ENCODE results near the gene BPIFA2. TPM values are rescaled to one million over a fixed set of nuclear protein-coding genes. Genes with fewer than 3 reads are reported as not detected.

Gene BPIFA2
- total RNA-seq, 2 donors from 2014 or later, result not detected

DNA sequence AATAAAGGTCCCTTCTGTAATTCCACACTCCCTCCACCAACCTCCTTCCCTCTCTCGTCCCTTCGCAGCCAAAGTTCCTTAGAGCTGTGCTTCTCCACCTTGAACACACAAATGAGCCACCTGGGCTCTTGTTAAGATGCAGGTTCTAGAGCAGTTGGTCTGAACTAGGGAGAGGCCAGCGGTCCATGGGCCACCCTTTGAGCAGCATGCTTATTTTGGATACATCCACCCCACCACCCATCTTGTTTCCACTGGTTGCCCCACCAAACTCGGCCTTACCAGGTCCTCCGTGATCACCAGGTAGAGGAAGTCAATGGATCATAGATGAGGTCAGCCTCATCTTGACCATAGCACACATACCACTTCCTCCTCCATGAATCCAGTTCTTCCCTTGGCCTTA is 7.3 kb upstream of the BPIFA2 start:
- intact Hi-C loops (cut with DNase I), result no loop called here
- H3K9ac ChIP-seq (ENCODE audit: low read depth in 2 of 2, low read length in 2 of 2), result no peak overlapping the region
- no peaks in the 10 kb centered on the region for H3K4me1 ChIP-seq
- H3K4me3 ChIP-seq, result no peak overlapping the region
- no peaks in the 10 kb centered on the region for H3K9me3 ChIP-seq
- TF ChIP-seq, protein P1, sequence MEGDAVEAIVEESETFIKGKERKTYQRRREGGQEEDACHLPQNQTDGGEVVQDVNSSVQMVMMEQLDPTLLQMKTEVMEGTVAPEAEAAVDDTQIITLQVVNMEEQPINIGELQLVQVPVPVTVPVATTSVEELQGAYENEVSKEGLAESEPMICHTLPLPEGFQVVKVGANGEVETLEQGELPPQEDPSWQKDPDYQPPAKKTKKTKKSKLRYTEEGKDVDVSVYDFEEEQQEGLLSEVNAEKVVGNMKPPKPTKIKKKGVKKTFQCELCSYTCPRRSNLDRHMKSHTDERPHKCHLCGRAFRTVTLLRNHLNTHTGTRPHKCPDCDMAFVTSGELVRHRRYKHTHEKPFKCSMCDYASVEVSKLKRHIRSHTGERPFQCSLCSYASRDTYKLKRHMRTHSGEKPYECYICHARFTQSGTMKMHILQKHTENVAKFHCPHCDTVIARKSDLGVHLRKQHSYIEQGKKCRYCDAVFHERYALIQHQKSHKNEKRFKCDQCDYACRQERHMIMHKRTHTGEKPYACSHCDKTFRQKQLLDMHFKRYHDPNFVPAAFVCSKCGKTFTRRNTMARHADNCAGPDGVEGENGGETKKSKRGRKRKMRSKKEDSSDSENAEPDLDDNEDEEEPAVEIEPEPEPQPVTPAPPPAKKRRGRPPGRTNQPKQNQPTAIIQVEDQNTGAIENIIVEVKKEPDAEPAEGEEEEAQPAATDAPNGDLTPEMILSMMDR (IDR thresholded peaks at IDR 0.05), result no peak
- H3K27me3 ChIP-seq, result no peaks in the 10 kb centered on the region
- no peak overlapping the region for H3K27ac ChIP-seq
- no peak for DNase-seq
- no peaks in the 10 kb centered on the region for H3K36me3 ChIP-seq

DNA sequence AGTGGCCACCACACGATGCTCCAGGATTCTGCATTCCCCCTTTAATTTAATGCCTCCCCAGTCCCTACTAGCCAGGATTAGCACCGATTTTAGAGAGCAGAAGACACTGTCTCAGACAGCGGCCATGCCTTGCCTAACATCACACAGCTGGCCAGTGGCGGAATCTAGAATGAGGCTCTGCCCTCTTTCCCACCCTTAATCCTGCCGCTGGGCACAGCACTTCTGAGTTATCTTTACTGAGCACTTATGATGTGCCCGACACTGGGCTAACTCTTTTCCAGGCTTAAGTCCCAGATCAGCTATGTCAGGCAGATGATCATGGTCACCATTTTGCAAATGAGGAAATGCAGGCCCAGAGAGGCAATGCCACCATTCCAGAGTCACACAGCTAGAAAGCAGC is 5.6 kb upstream of the BPIFA2 start:
- H3K4me3 ChIP-seq, result no peak overlapping the region
- TF ChIP-seq, protein P1 (IDR thresholded peaks at IDR 0.05), result no peak
- H3K36me3 ChIP-seq, result no peaks in the 10 kb centered on the region
- no peaks in the 10 kb centered on the region for H3K4me1 ChIP-seq
- DNase-seq, result no peak
- H3K27ac ChIP-seq, result no peak overlapping the region
- H3K9me3 ChIP-seq, result no peaks in the 10 kb centered on the region
- intact Hi-C loops (cut with DNase I), result no loop called here
- no peaks in the 10 kb centered on the region for H3K27me3 ChIP-seq
- no peak overlapping the region for H3K9ac ChIP-seq (ENCODE audit: low read depth in 2 of 2, low read length in 2 of 2)

GRCh38 chr20:33162753-33163152 is 5.2 kb upstream of the BPIFA2 start:
- no peak for DNase-seq
- H3K9me3 ChIP-seq, result no peaks in the 10 kb centered on the region
- intact Hi-C loops (cut with DNase I), result no loop called here

DNA sequence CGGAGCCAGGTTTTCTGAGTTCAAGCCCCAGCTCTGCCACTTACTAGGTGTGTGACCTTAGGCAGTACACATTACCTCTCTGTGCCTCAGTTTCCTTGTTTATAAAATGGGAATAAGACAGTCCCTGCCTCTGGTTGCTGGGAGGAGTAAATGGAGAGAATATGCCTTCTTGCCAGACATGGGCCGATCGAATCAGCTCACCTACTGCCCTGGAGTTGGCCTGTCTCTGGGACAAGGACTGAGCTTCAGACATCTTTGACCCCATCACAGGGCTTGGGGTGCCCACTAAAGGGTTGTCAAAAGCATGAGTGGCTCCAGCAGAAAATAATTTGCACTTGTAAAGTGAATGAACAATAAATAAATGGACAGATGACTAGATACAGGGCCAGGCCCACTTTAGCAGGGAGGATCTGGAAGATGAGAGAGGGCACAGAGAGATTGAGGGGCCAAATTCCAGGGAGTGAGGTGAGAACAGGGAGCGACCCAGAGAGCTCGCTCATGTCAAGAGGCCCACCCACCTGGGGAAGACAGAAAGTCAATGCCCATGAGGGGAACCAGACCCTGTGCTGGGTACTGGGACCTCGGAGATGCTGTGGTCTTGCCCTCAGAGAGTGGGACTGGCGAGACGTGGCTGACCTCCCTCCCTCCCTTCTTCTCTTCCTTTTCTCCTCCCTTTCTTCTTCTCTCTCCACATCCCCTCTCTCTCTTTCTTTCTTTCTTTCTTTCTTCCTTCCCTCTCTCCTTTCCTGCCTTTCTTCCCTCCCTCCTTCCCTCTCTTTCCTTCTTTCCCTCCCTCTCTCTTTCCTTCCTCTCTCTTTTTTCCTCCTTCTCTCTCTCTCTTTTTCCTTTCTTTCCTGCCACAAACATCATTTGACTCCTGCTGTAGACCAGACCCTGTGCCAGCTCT is 3.9 kb upstream of the BPIFA2 start:
- intact Hi-C loops (cut with DNase I), result no loop called here
- Histone ChIP-seq H3K9me3 (no peaks in the 10 kb centered on the region), H3K4me1 (no peaks in the 10 kb centered on the region), H3K4me3 (no peak overlapping the region), H3K27me3 (no peaks in the 10 kb centered on the region), H3K27ac (no peak overlapping the region), H3K9ac (ENCODE audit: low read depth in 2 of 2, low read length in 2 of 2) (no peak overlapping the region), H3K36me3 (no peaks in the 10 kb centered on the region)
- TF ChIP-seq, protein P1 (IDR thresholded peaks at IDR 0.05), result no peak
- no peak for DNase-seq

More at GRCh38 chr20:33162753-33163152, 5.2 kb upstream of the BPIFA2 start:
- H3K27me3 ChIP-seq, result no peaks in the 10 kb centered on the region
- no peak overlapping the region for H3K9ac ChIP-seq (ENCODE audit: low read depth in 2 of 2, low read length in 2 of 2)
- no peaks in the 10 kb centered on the region for H3K4me1 ChIP-seq
- no peak overlapping the region for H3K4me3 ChIP-seq
- H3K36me3 ChIP-seq, result no peaks in the 10 kb centered on the region
- no peak overlapping the region for H3K27ac ChIP-seq
- TF ChIP-seq, protein P1 (IDR thresholded peaks at IDR 0.05), result no peak

GRCh38 chr20:33164763-33165095 is 3.2 kb upstream of the BPIFA2 start:
- H3K27me3 ChIP-seq, result no peaks in the 10 kb centered on the region
- H3K4me3 ChIP-seq, result no peak overlapping the region
- DNase-seq, result no peak
- no peaks in the 10 kb centered on the region for H3K9me3 ChIP-seq
- no peak overlapping the region for H3K9ac ChIP-seq (ENCODE audit: low read depth in 2 of 2, low read length in 2 of 2)
- no peak overlapping the region for H3K27ac ChIP-seq
- H3K36me3 ChIP-seq, result no peaks in the 10 kb centered on the region
- TF ChIP-seq, protein P1 (IDR thresholded peaks at IDR 0.05), result no peak
- H3K4me1 ChIP-seq, result no peaks in the 10 kb centered on the region
- intact Hi-C loops (cut with DNase I), result no loop called here

Data from colonic mucosa (tissue), 4 donors.